OCI-LY1 (cell line): Measurements from ENCODE around the gene CLDN17.

Source experiments
- H2AFZ ChIP-seq: fragments of 200-600 bp; sonication (generic), shearing (Covaris generic); 2 replicates; pipeline ENCODE4 v1.6.0; 2014; ENCODE audit warnings: antibody characterized with exemption, mild to moderate bottlenecking, low read length
- H3F3A ChIP-seq: fragments of 200-600 bp; sonication (generic), shearing (Covaris generic); 2 replicates; pipeline ENCODE4 v1.6.0; 2014; ENCODE audit warnings: mild to moderate bottlenecking, antibody characterized with exemption, low read length, moderate library complexity; ENCODE audit not compliant: insufficient read depth
- H3K27ac ChIP-seq: fragments of 200-600 bp; sonication (generic); 2 replicates; pipeline ENCODE4 v1.5.1; 2014; ENCODE audit warnings: low read length, mixed run types, mild to moderate bottlenecking, low read depth; ENCODE audit not compliant: poor library complexity, severe bottlenecking
- H3K27me3 ChIP-seq: fragments of 200-600 bp; sonication (generic); 2 replicates; pipeline ENCODE4 v1.6.0; 2014; ENCODE audit warnings: antibody characterized with exemption, mild to moderate bottlenecking, low read length, moderate library complexity; ENCODE audit not compliant: insufficient read depth
- H3K36me3 ChIP-seq: fragments of 200-600 bp; sonication (generic); 2 replicates; pipeline ENCODE4 v1.6.1; 2014; ENCODE audit warnings: mild to moderate bottlenecking, antibody characterized with exemption, low read length, moderate library complexity, mixed read lengths; ENCODE audit not compliant: insufficient read depth
- H3K4me1 ChIP-seq: fragments of 200-600 bp; sonication (generic); 2 replicates; pipeline ENCODE4 v1.5.1; 2014; ENCODE audit warnings: mild to moderate bottlenecking, low read length, moderate library complexity; ENCODE audit not compliant: insufficient read depth, severe bottlenecking
- H3K4me2 ChIP-seq: fragments of 200-600 bp; sonication (generic), shearing (Covaris generic); 2 replicates; pipeline ENCODE4 v1.6.1; 2014; ENCODE audit warnings: low read length
- H3K4me3 ChIP-seq: fragments of 200-600 bp; sonication (generic); 2 replicates; pipeline ENCODE4 v1.5.1; 2014; ENCODE audit warnings: low read length, low read depth, mild to moderate bottlenecking, mixed read lengths; ENCODE audit not compliant: poor library complexity, severe bottlenecking
- H3K79me2 ChIP-seq: fragments of 200-600 bp; shearing (Covaris generic); 2 replicates; pipeline ENCODE4 v1.6.1; 2016; ENCODE audit warnings: mixed run types, low read length, mixed read lengths; ENCODE audit not compliant: insufficient read depth
- H3K9ac ChIP-seq: fragments of 200-600 bp; sonication (generic), shearing (Covaris generic); 2 replicates; pipeline ENCODE4 v1.6.1; 2014; ENCODE audit warnings: mild to moderate bottlenecking, low read length, mixed read lengths
- H3K9me2 ChIP-seq: fragments of 200-600 bp; sonication (generic), shearing (Covaris generic); 2 replicates; pipeline ENCODE4 v1.6.1; 2014; ENCODE audit warnings: low read depth, mild to moderate bottlenecking, low read length, mixed read lengths
- H3K9me3 ChIP-seq: fragments of 200-600 bp; shearing (Covaris generic); 2 replicates; pipeline ENCODE4 v1.6.1; 2014; ENCODE audit warnings: low read length, mixed read lengths
- H4K20me1 ChIP-seq: fragments of 200-600 bp; sonication (generic), shearing (Covaris generic); 2 replicates; pipeline ENCODE4 v1.6.0; 2016; ENCODE audit warnings: mild to moderate bottlenecking, low read length; ENCODE audit not compliant: insufficient read depth
- CTCF ChIP-seq: fragments of 200-600 bp; sonication (generic), shearing (Covaris generic); IDR thresholded peaks from 2 replicates; pipeline ENCODE4 v1.5.1; 2017; ENCODE audit warnings: mild to moderate bottlenecking, antibody characterized with exemption, low read length, moderate library complexity, mixed read lengths
- EZH2 ChIP-seq: fragments of 200-600 bp; sonication (generic), shearing (Covaris generic); IDR thresholded peaks from 2 replicates; pipeline ENCODE4 v1.8.0; 2017; ENCODE audit warnings: borderline replicate concordance, mixed run types, mild to moderate bottlenecking, antibody characterized with exemption, low read length, moderate library complexity, mixed read lengths

CLDN17 gene

GRCh38 chr21:30168086-30168485, 1.5 kb upstream of the CLDN17 start:
- H3K9me3 ChIP-seq = no peaks in the 10 kb centered on the region
- TF ChIP-seq EZH2 (no peak), CTCF (no peak)
- no peaks in the 10 kb centered on the region for H3F3A ChIP-seq
- no peak overlapping the region for H3K9ac ChIP-seq
- no peak overlapping the region for H3K27ac ChIP-seq
- no peaks in the 10 kb centered on the region for H3K79me2 ChIP-seq
- H3K4me2 ChIP-seq = no peak overlapping the region
- no peaks in the 10 kb centered on the region for H3K27me3 ChIP-seq
- no peaks in the 10 kb centered on the region for H3K4me1 ChIP-seq
- H3K36me3 ChIP-seq = no peaks in the 10 kb centered on the region
- no peak overlapping the region for H3K4me3 ChIP-seq
- no peak overlapping the region for H2AFZ ChIP-seq
- no peaks in the 10 kb centered on the region for H3K9me2 ChIP-seq
- H4K20me1 ChIP-seq = no peaks in the 10 kb centered on the region

- Histone ChIP-seq H3K36me3 (no peaks in the 10 kb centered on the region), H4K20me1 (no peaks in the 10 kb centered on the region), H2AFZ (no peak overlapping the region), H3K9me3 (no peaks in the 10 kb centered on the region), H3K4me3 (no peak overlapping the region), H3K4me1 (no peaks in the 10 kb centered on the region), H3K27me3 (no peaks in the 10 kb centered on the region), H3K9ac (no peak overlapping the region), H3K79me2 (no peaks in the 10 kb centered on the region), H3F3A (no peaks in the 10 kb centered on the region), H3K4me2 (no peak overlapping the region), H3K9me2 (no peaks in the 10 kb centered on the region), H3K27ac (no peak overlapping the region)
- TF ChIP-seq CTCF = no peak
- no peak for TF ChIP-seq EZH2
Observed at GRCh38 chr21:30166171-30166570, 434 bp downstream of the CLDN17 start.

- no peaks in the 10 kb centered on the region for H3K27me3 ChIP-seq
- TF ChIP-seq EZH2 (no peak), CTCF (no peak)
- no peak overlapping the region for H3K27ac ChIP-seq
- no peaks in the 10 kb centered on the region for H3F3A ChIP-seq
- no peaks in the 10 kb centered on the region for H3K9me2 ChIP-seq
- H3K4me3 ChIP-seq = no peak overlapping the region
- H4K20me1 ChIP-seq = no peaks in the 10 kb centered on the region
- no peaks in the 10 kb centered on the region for H3K4me1 ChIP-seq
- no peaks in the 10 kb centered on the region for H3K36me3 ChIP-seq
- H3K79me2 ChIP-seq = no peaks in the 10 kb centered on the region
- H3K9ac ChIP-seq = no peak overlapping the region
- no peaks in the 10 kb centered on the region for H3K9me3 ChIP-seq
- H3K4me2 ChIP-seq = no peak overlapping the region
- H2AFZ ChIP-seq = no peak overlapping the region
Observed at GRCh38 chr21:30164796-30165195, 1.8 kb downstream of the CLDN17 start.
